Neuronal stem cell (in vitro differentiated cells): ENCODE data around the gene P4HA1.

Experiments
- DNase-seq: peaks from one replicate; pipeline ENCODE4 v3.0.0-alpha.2; 2013; ENCODE audit warnings: low spot score
- H2AFZ ChIP-seq: one replicate; pipeline ENCODE4 v1.6.1; 2013; ENCODE audit warnings: mild to moderate bottlenecking, low read length, inconsistent platforms
- H2AK5ac ChIP-seq: 2 replicates; pipeline ENCODE4 v1.6.1; 2013; ENCODE audit warnings: low read depth, mild to moderate bottlenecking, inconsistent platforms, low read length, moderate library complexity, mixed read lengths
- H2BK120ac ChIP-seq: 2 replicates; pipeline ENCODE4 v1.6.1; 2013; ENCODE audit warnings: low read depth, mild to moderate bottlenecking, inconsistent platforms, low read length, moderate library complexity, mixed read lengths
- H2BK12ac ChIP-seq: one replicate; pipeline ENCODE4 v1.6.1; 2013; ENCODE audit warnings: low read length, inconsistent platforms
- H2BK15ac ChIP-seq: 2 replicates; pipeline ENCODE4 v1.6.1; 2013; ENCODE audit warnings: mild to moderate bottlenecking, low read length, inconsistent platforms, mixed read lengths
- H2BK5ac ChIP-seq: one replicate; pipeline ENCODE4 v1.6.1; 2013; ENCODE audit warnings: inconsistent platforms, mild to moderate bottlenecking, low read length, moderate library complexity
- H3K14ac ChIP-seq: one replicate; pipeline ENCODE4 v1.6.1; 2013; ENCODE audit warnings: low read length, inconsistent platforms
- H3K18ac ChIP-seq: 2 replicates; pipeline ENCODE4 v1.6.1; 2013; ENCODE audit warnings: low read length, inconsistent platforms
- H3K23ac ChIP-seq: 2 replicates; pipeline ENCODE4 v1.6.1; 2013; ENCODE audit warnings: low read depth, mild to moderate bottlenecking, mixed read lengths, low read length, inconsistent platforms; ENCODE audit not compliant: poor library complexity
- H3K27ac ChIP-seq: replicated peaks from 3 replicates; pipeline ENCODE4 v1.5.1; 2013; ENCODE audit warnings: low read length, inconsistent platforms
- H3K27me3 ChIP-seq, 3 experiments: 2 replicates each; pipeline ENCODE4 v1.6.1; 2013; ENCODE audit warnings: low read length in 3 of 3, mild to moderate bottlenecking in 2 of 3, inconsistent platforms in 1 of 3, low read depth in 1 of 3, mixed read lengths in 1 of 3, moderate library complexity in 1 of 3; ENCODE audit not compliant: control insufficient read depth in 3 of 3, insufficient read depth in 3 of 3
- H3K36me3 ChIP-seq, 2 donors: replicated peaks in 1 of 2; 2 replicates each; pipeline ENCODE4 v1.6.1; 2013; ENCODE audit warnings: low read length in 2 of 2; ENCODE audit not compliant: control insufficient read depth in 2 of 2, insufficient read depth in 2 of 2
- H3K4ac ChIP-seq: 2 replicates; pipeline ENCODE4 v1.6.1; 2013; ENCODE audit warnings: inconsistent platforms, mild to moderate bottlenecking, low read length, moderate library complexity
- H3K4me1 ChIP-seq, 2 donors: 1 replicate in 1 of 2; 2 replicates in 1 of 2; pipeline ENCODE4 v1.6.1; 2013; ENCODE audit warnings: low read length in 2 of 2, low read depth in 1 of 2; ENCODE audit not compliant: control insufficient read depth in 2 of 2, insufficient read depth in 1 of 2
- H3K4me2 ChIP-seq: one replicate; pipeline ENCODE4 v1.6.1; 2013; ENCODE audit warnings: mild to moderate bottlenecking, low read length, inconsistent platforms; ENCODE audit not compliant: insufficient read depth, poor library complexity, severe bottlenecking
- H3K4me3 ChIP-seq, 2 donors: 2 replicates each; pipeline ENCODE4 v1.5.1; 2013; ENCODE audit warnings: low read length in 2 of 2, mild to moderate bottlenecking in 2 of 2, inconsistent platforms in 1 of 2, moderate library complexity in 1 of 2
- H3K79me1 ChIP-seq: one replicate; pipeline ENCODE4 v1.6.1; 2013; ENCODE audit warnings: low read depth, mild to moderate bottlenecking, inconsistent platforms, low read length, moderate library complexity
- H3K9ac ChIP-seq: one replicate; pipeline ENCODE4 v1.6.1; 2013; ENCODE audit warnings: mild to moderate bottlenecking, low read depth, low read length, inconsistent platforms; ENCODE audit not compliant: poor library complexity
- H3K9me3 ChIP-seq, 2 donors: replicated peaks in 1 of 2; 2 replicates each; pipeline versions ENCODE3 to v1.6.1; 2013; ENCODE audit warnings: low read length in 2 of 2, mild to moderate bottlenecking in 2 of 2, inconsistent platforms in 1 of 2, low read depth in 1 of 2, mixed read lengths in 1 of 2, moderate library complexity in 1 of 2; ENCODE audit not compliant: control insufficient read depth in 2 of 2, insufficient read depth in 1 of 2
- H4K8ac ChIP-seq: one replicate; pipeline ENCODE4 v1.6.1; 2013; ENCODE audit warnings: low read depth, mild to moderate bottlenecking, inconsistent platforms, low read length, moderate library complexity
- H4K91ac ChIP-seq: one replicate; pipeline ENCODE4 v1.6.1; 2013; ENCODE audit warnings: low read length, low read depth, mild to moderate bottlenecking, inconsistent platforms; ENCODE audit not compliant: poor library complexity
- WGBS, 2 donors: extraction: QIAGEN DNeasy Blood & Tissue Kit; methylation state at CpG; one replicate each; pipeline ENCODE4 v1.1.7; 2013; ENCODE audit warnings: missing lambda C conversion rate in 2 of 2, mixed read lengths in 1 of 2; ENCODE audit not compliant: insufficient read length in 2 of 2, insufficient replicate concordance in 1 of 2; ENCODE audit errors: extremely low coverage in 2 of 2; 5-methylcytosine and 5-hydroxymethylcytosine counted together

The P4HA1 gene

GRCh38 chr10:73079779-73080541 is 16.7 kb downstream of the P4HA1 start:
- H2BK5ac ChIP-seq: no peak overlapping the region
- H2BK12ac ChIP-seq: no peak overlapping the region
- no peak overlapping the region for H2AK5ac ChIP-seq
- no peak overlapping the region for H3K4ac ChIP-seq
- H3K23ac ChIP-seq: no peak overlapping the region
- no peak overlapping the region for H3K14ac ChIP-seq
- no peak overlapping the region for H2BK120ac ChIP-seq
- H4K8ac ChIP-seq: no peak overlapping the region
- H4K91ac ChIP-seq: no peak overlapping the region
- no peak overlapping the region for H3K4me2 ChIP-seq
- H3K18ac ChIP-seq: no peak overlapping the region
- H3K9me3 ChIP-seq: no peaks in the 10 kb centered on the region
- H3K27ac ChIP-seq: no peak overlapping the region
- no peak overlapping the region for H3K4me3 ChIP-seq
- H3K9ac ChIP-seq: no peak overlapping the region
- peaks cover 0 to 10% of the 10 kb centered on the region in 2 donors for H3K36me3 ChIP-seq
- no peaks in the 10 kb centered on the region for H3K27me3 ChIP-seq
- no peak overlapping the region for H2BK15ac ChIP-seq
- H3K4me1 ChIP-seq: no peaks in the 10 kb centered on the region
- WGBS, 2 donors: no CpG with 5 or more reads among the region's 3 CpGs
- H2AFZ ChIP-seq: no peak overlapping the region
- DNase-seq: no peak
- peaks cover 2% of the 10 kb centered on the region for H3K79me1 ChIP-seq

DNA sequence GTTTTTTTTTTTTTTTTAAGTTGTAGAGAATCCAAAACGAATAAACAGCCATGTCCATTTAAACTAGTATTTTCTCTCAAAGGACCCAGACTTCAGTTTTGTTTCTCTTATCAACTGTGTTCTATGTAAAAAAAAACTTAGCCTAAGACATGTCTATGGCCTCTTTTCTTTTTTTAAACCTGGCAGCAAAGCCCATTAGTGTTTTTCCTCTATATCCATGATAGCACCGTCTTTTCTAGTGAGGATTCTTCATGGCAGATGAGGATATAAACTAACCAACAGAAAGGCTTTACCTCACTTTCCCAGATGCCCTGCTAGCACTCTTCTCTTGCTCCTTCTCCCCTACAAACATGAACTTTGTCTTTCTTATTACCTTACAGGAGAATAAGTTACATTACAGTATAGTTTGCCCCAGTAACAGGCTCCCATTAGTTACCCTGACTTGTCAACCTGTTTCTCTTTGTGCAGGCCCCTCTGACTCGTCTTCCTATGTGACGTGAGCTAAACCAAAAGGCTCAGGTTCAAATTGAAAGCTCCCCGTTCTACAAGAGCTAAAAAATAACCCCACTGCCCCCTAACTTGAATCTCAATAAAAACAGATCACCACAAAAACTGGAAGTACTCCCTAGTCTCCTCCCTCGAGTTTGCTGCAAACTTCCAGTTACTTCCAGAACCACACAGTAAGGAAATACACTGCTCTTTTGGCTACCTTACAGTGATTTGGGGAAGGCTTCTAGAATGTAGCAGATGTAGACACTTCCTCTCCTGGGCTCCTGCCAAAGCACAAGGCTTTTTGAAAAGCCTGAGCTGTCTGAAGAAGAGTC is 20.1 kb downstream of the P4HA1 start:
- no peak overlapping the region for H3K4me2 ChIP-seq
- H3K9me3 ChIP-seq: no peaks in the 10 kb centered on the region
- no peak overlapping the region for H3K18ac ChIP-seq
- no peak overlapping the region for H3K14ac ChIP-seq
- no peak overlapping the region for H3K4me3 ChIP-seq
- no peak overlapping the region for H3K23ac ChIP-seq
- no peak overlapping the region for H3K27ac ChIP-seq
- H2BK12ac ChIP-seq: no peak overlapping the region
- H4K8ac ChIP-seq: no peak overlapping the region
- no peak overlapping the region for H2BK120ac ChIP-seq
- no peak overlapping the region for H2AK5ac ChIP-seq
- no CpG with 5 or more reads among the region's 6 CpGs for WGBS, 2 donors
- peaks cover 0 to 42% of the 10 kb centered on the region in 2 donors for H3K36me3 ChIP-seq
- H4K91ac ChIP-seq: no peak overlapping the region
- H3K27me3 ChIP-seq: no peaks in the 10 kb centered on the region
- no peak overlapping the region for H2BK5ac ChIP-seq
- H3K4ac ChIP-seq: no peak overlapping the region
- no peak overlapping the region for H2AFZ ChIP-seq
- H3K79me1 ChIP-seq: peaks cover 2% of the 10 kb centered on the region
- no peak for DNase-seq
- no peak overlapping the region for H3K9ac ChIP-seq
- H3K4me1 ChIP-seq: no peaks in the 10 kb centered on the region
- H2BK15ac ChIP-seq: no peak overlapping the region

DNA sequence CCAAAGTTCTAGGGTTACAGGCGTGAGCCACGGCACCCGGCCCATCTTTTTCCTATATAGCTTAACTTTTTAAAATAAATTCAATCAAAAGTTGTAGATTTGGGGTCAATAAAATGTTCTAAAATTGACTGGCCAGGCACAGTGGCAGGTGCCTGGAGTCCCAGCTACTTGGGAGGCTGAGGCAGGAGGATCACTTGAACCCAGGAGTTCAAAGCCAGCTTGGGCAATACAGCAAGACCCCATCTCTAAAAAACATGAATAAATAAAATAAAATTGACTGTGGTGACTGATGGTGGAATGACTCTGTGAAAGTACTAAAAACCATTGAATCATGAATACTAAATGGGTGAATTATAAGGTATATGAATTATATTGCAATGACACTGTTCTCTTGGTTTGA is 20.8 kb downstream of the P4HA1 start:
- H3K4me1 ChIP-seq: no peaks in the 10 kb centered on the region
- H3K9ac ChIP-seq: no peak overlapping the region
- H3K18ac ChIP-seq: no peak overlapping the region
- peaks cover 2% of the 10 kb centered on the region for H3K79me1 ChIP-seq
- DNase-seq: no peak
- H2AFZ ChIP-seq: no peak overlapping the region
- no peak overlapping the region for H3K27ac ChIP-seq
- no peak overlapping the region for H2BK5ac ChIP-seq
- H2BK15ac ChIP-seq: no peak overlapping the region
- H2AK5ac ChIP-seq: no peak overlapping the region
- no peak overlapping the region for H3K4me3 ChIP-seq
- no peak overlapping the region for H3K4ac ChIP-seq
- H3K27me3 ChIP-seq: no peaks in the 10 kb centered on the region
- no peak overlapping the region for H2BK12ac ChIP-seq
- no peak overlapping the region for H4K91ac ChIP-seq
- H4K8ac ChIP-seq: no peak overlapping the region
- no peak overlapping the region for H3K23ac ChIP-seq
- H3K14ac ChIP-seq: no peak overlapping the region
- H3K4me2 ChIP-seq: no peak overlapping the region
- WGBS, 2 donors: no CpG with 5 or more reads among the region's 3 CpGs
- H2BK120ac ChIP-seq: no peak overlapping the region
- H3K9me3 ChIP-seq: no peaks in the 10 kb centered on the region
- H3K36me3 ChIP-seq: peaks cover 2 to 49% of the 10 kb centered on the region in 2 donors

DNA sequence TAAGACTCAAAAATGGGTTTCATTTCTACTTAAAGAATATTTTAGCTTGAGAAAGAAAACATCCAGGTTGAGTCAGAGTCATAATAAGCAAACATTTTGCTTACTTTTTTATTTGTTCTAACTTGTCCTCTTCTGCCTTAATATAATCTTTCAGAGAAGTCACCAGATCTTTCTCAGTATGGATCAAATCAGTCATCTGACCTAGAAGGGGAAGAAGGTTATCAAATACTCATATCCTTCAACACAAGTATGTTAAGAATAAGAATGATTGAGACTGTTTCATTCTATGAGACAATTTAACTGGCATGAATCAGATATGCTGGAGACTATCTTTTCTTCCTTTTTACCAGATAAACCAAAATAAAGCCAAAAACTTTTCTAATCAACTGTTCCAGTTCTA is 23.0 kb downstream of the P4HA1 start:
- DNase-seq: no peak
- H2BK5ac ChIP-seq: no peak overlapping the region
- H2BK120ac ChIP-seq: no peak overlapping the region
- no peak overlapping the region for H3K27ac ChIP-seq
- no peak overlapping the region for H2AFZ ChIP-seq
- H3K27me3 ChIP-seq: no peaks in the 10 kb centered on the region
- H2BK15ac ChIP-seq: no peak overlapping the region
- no peak overlapping the region for H3K14ac ChIP-seq
- peaks cover 3 to 59% of the 10 kb centered on the region in 2 donors for H3K36me3 ChIP-seq
- no peak overlapping the region for H3K4me3 ChIP-seq
- H3K18ac ChIP-seq: no peak overlapping the region
- no peak overlapping the region for H2AK5ac ChIP-seq
- H3K4me1 ChIP-seq: no peaks in the 10 kb centered on the region
- no peak overlapping the region for H3K9ac ChIP-seq
- H3K9me3 ChIP-seq: no peaks in the 10 kb centered on the region
- H3K4ac ChIP-seq: no peak overlapping the region
- H4K8ac ChIP-seq: no peak overlapping the region
- H4K91ac ChIP-seq: no peak overlapping the region
- peaks cover 2% of the 10 kb centered on the region for H3K79me1 ChIP-seq
- no peak overlapping the region for H3K4me2 ChIP-seq
- H2BK12ac ChIP-seq: no peak overlapping the region
- H3K23ac ChIP-seq: no peak overlapping the region
